GM12878 (cell line): Measurements from ENCODE around the gene KDM5B. TPM values are rescaled to one million over a fixed set of nuclear protein-coding genes. Genes with fewer than 3 reads are reported as not detected.

ENCODE experiments used
- ATAC-seq: fragments of 200-7000 bp; cut with Tn5 transposase; 3 replicates; pipeline ENCODE4 v1.9.1; 2020; ENCODE audit warnings: mild to moderate bottlenecking, moderate library complexity
- BruUV-seq: library from RNA; stranded (reverse); fragments of 400-500 nt; replicated peaks from 2 replicates; lab custom pipeline; 2021; lab: Mats Ljungman, UMichigan
- CTCF ChIA-PET: fragments of 300-600 bp; sonication (Branson Sonifier 250); formaldehyde crosslinking; extraction: SDS; loops from one replicate; lab custom pipeline; 2021; ENCODE audit warnings: inconsistent platforms; lab: Yijun Ruan, JAX
- POLR2A ChIA-PET: fragments of 350-600 bp; formaldehyde crosslinking; extraction: SDS; loops from one replicate; lab custom pipeline; 2021; ENCODE audit warnings: inconsistent platforms; lab: Charles Lee
- RAD21 ChIA-PET: fragments of 300-600 bp; sonication (Branson Sonifier 250); formaldehyde crosslinking; loops from one replicate; lab custom pipeline; 2023; ENCODE audit warnings: antibody characterized with exemption; ENCODE audit not compliant: unreplicated experiment; lab: Charles Lee
- SMC1A ChIA-PET: fragments of 300-600 bp; sonication (Branson Sonifier 250); formaldehyde crosslinking; loops from one replicate; lab custom pipeline; 2023; ENCODE audit not compliant: unreplicated experiment, uncharacterized antibody; lab: Charles Lee
- DNase-seq: peaks from one replicate; pipeline ENCODE4 v3.0.0-alpha.2; 2011; ENCODE audit warnings: low read depth, low spot score
- FAIRE-seq: peaks from 3 replicates; lab custom pipeline; 2011; peaks lifted over from hg19 to GRCh38; lab: Jason Lieb, UNC
- H2AFZ ChIP-seq: 2 replicates; pipeline ENCODE4 v1.6.0; 2011; ENCODE audit warnings: low read depth, low read length, control low read depth; ENCODE audit not compliant: control insufficient read depth
- H3K27ac ChIP-seq: 2 replicates; pipeline ENCODE4 v1.5.1; 2011; ENCODE audit warnings: control low read depth; ENCODE audit not compliant: control insufficient read depth, insufficient read depth
- H3K27me3 ChIP-seq, 2 experiments: replicated peaks in 1 of 2; 2 replicates each; pipeline versions ENCODE4 v1.6.0 to v1.6.1; 2011; ENCODE audit warnings: low read length in 1 of 2; ENCODE audit not compliant: control insufficient read depth in 2 of 2, insufficient read depth in 2 of 2
- H3K36me3 ChIP-seq, 2 experiments: 2 replicates each; pipeline ENCODE4 v1.5.1; 2011; ENCODE audit warnings: low read length in 1 of 2; ENCODE audit not compliant: control insufficient read depth in 2 of 2, insufficient read depth in 2 of 2
- H3K4me1 ChIP-seq: 2 replicates; pipeline ENCODE4 v1.6.1; 2011; ENCODE audit warnings: mild to moderate bottlenecking, low read length, moderate library complexity, mixed read lengths; ENCODE audit not compliant: control insufficient read depth, insufficient read depth
- H3K4me2 ChIP-seq: 2 replicates; pipeline ENCODE4 v1.6.0; 2011; ENCODE audit warnings: control low read depth; ENCODE audit not compliant: control insufficient read depth, insufficient read depth
- H3K4me3 ChIP-seq: fragments of 200-600 bp; sonication (generic); 2 replicates; pipeline ENCODE4 v1.5.1; 2016
- H3K79me2 ChIP-seq: 2 replicates; pipeline ENCODE4 v1.6.0; 2011; ENCODE audit warnings: low read length; ENCODE audit not compliant: control insufficient read depth, insufficient read depth
- H3K9ac ChIP-seq: 2 replicates; pipeline ENCODE4 v1.8.0; 2011; ENCODE audit warnings: low read length, control low read depth, mixed read lengths; ENCODE audit not compliant: control insufficient read depth, insufficient read depth
- H3K9me3 ChIP-seq: replicated peaks from 3 replicates; pipeline ENCODE4 v1.5.1; 2011; ENCODE audit warnings: mild to moderate bottlenecking, low read length; ENCODE audit not compliant: control insufficient read depth, insufficient read depth
- H4K20me1 ChIP-seq: 2 replicates; pipeline ENCODE4 v1.6.0; 2011; ENCODE audit not compliant: control insufficient read depth, insufficient read depth
- BACH1 ChIP-seq: fragments of 450-650 bp; IDR thresholded peaks from 2 replicates; pipeline ENCODE4 v1.6.1; 2017; ENCODE audit warnings: mild to moderate bottlenecking, borderline replicate concordance
- CHD4 ChIP-seq: fragments of 200-600 bp; sonication (generic); IDR thresholded peaks from 2 replicates; pipeline ENCODE4 v1.6.1; 2016; ENCODE audit warnings: mild to moderate bottlenecking
- ELK1 ChIP-seq: IDR thresholded peaks from 2 replicates; pipeline ENCODE4 v1.6.1; 2012; ENCODE audit warnings: low read depth, low read length, improper control_type of control experiment
- FOXM1 ChIP-seq: IDR thresholded peaks from 2 replicates; pipeline ENCODE4 v1.6.1; 2012; ENCODE audit warnings: low read depth, mild to moderate bottlenecking, inconsistent platforms, low read length, moderate library complexity
- IKZF2 ChIP-seq, 2 experiments: fragments of 450-650 bp; IDR thresholded peaks; 2 replicates each; pipeline ENCODE4 v1.6.1; 2017; ENCODE audit warnings: mild to moderate bottlenecking in 2 of 2, moderate library complexity in 2 of 2
- MTA3 ChIP-seq: IDR thresholded peaks from 2 replicates; pipeline ENCODE4 v1.6.1; 2012; ENCODE audit warnings: low read length, inconsistent platforms, borderline replicate concordance
- MYC ChIP-seq: IDR thresholded peaks from 2 replicates; pipeline ENCODE4 v1.6.1; 2011; ENCODE audit warnings: mild to moderate bottlenecking, low read length, moderate library complexity, inconsistent platforms; ENCODE audit not compliant: insufficient read depth, insufficient replicate concordance, insufficient read length, severe bottlenecking
- NBN ChIP-seq: fragments of 450-650 bp; IDR thresholded peaks from 2 replicates; pipeline ENCODE4 v1.6.1; 2016
- NFXL1 ChIP-seq: fragments of 450-650 bp; IDR thresholded peaks from 2 replicates; pipeline ENCODE4 v1.6.1; 2017; ENCODE audit warnings: antibody characterized with exemption, mild to moderate bottlenecking, borderline replicate concordance
- PML ChIP-seq: IDR thresholded peaks from 2 replicates; pipeline ENCODE4 v1.6.1; 2012; ENCODE audit warnings: low read length, inconsistent platforms
- REST ChIP-seq: IDR thresholded peaks from 2 replicates; pipeline ENCODE4 v1.6.1; 2012; ENCODE audit warnings: mild to moderate bottlenecking, low read depth, low read length
- SP1 ChIP-seq: IDR thresholded peaks from one replicate; pipeline ENCODE4 v1.6.1; 2011; ENCODE audit warnings: low read depth, low read length
- SUZ12 ChIP-seq: fragments of 200-600 bp; sonication (generic); IDR thresholded peaks from one replicate; pipeline ENCODE4 v1.6.1; 2018; ENCODE audit warnings: antibody characterized with exemption, mild to moderate bottlenecking; ENCODE audit not compliant: unreplicated experiment
- ZBTB33 ChIP-seq: fragments of 450-650 bp; IDR thresholded peaks from 2 replicates; pipeline ENCODE4 v1.6.1; 2017; ENCODE audit warnings: mild to moderate bottlenecking
- ZNF274 ChIP-seq: IDR thresholded peaks from one replicate; pipeline ENCODE4 v1.8.0; 2011; ENCODE audit not compliant: insufficient read length, insufficient read depth
- WGBS: methylation state at CpG from one replicate; pipeline ENCODE4 v1.1.6; 2016; ENCODE audit warnings: low lambda C conversion rate; ENCODE audit not compliant: insufficient replicate concordance, insufficient coverage; ENCODE audit errors: missing lambda C conversion rate; 5-methylcytosine and 5-hydroxymethylcytosine counted together
- in situ Hi-C: fragments of 300-500 bp; cut with MboI; formaldehyde crosslinking; loops from 9 replicates; pipeline ENCODE4 v1.14.3; 2018; ENCODE audit warnings: mixed read lengths
- intact Hi-C: fragments of 100-400 bp; cut with micrococcal nuclease; formaldehyde crosslinking; loops from one replicate; pipeline ENCODE4 v1.14.2; 2022; ENCODE audit not compliant: unreplicated experiment
- polyA plus RNA-seq, 11 experiments: library from polyadenylated mRNA; depleted of rRNA in 4 of 11; unstranded in 6 of 11; stranded (reverse) in 5 of 11; fragments of >200 nt; fragmentation: Nextera tagmentation in 4 of 11; fragmentation: Illumina TruSeq in 1 of 11; extraction: Ambion mirVana in 4 of 11; extraction: Trizol in 1 of 11; gene quantifications; 1 replicate in 1 of 11; 2 replicates in 10 of 11; pipeline versions ENCODE4 v1.2.1 to v1.2.3, GENCODE V29; 2011 to 2016; ENCODE audit warnings: inconsistent platforms in 2 of 11, missing spikeins in 2 of 11, low read depth in 1 of 11
- total RNA-seq, 4 experiments: library from RNA; depleted of rRNA in 3 of 4; stranded (reverse); fragments of >200 nt in 3 of 4; fragmentation: Illumina TruSeq in 1 of 4; extraction: Trizol in 1 of 4; gene quantifications; 2 replicates each; pipeline versions ENCODE4 v1.2.1 to v1.2.3, GENCODE V29; 2013 to 2021

KDM5B gene
- total and polyA plus RNA-seq, 10 of the 15 experiments (the other 5 are each of a cell fraction or from before 2014, with no cell fraction given), result 1.7 to 26.6 (median 8.1) TPM

- ChIA-PET CTCF (no interaction called here), POLR2A (interaction anchor here (0.5 to 1.6 kb wide), 2 partner anchors 9 to 124 kb away, joined by 6 to 8 read pairs; partner anchors contain the start of gene PCAT6), RAD21 (interaction anchor here (0.8 kb wide), 1 partner anchor 9 kb away, joined by 5 read pairs; no protein-coding TSS in a partner anchor), SMC1A (interaction anchor here (0.6 to 1.4 kb wide), 5 partner anchors 9 to 98 kb away, joined by 3 to 7 read pairs (median 4); no protein-coding TSS in a partner anchor)
- H3K9me3 ChIP-seq, result no peaks in the 10 kb centered on the region; the same call in 2 of the 3 replicates
- 34% methylated on average over 2 of the region's 2 CpGs for WGBS
- H2AFZ ChIP-seq, result no peak overlapping the region
- 0 out of 2 replicates have a peak, but pooled peaks cover 7% of the 10 kb centered on the region for H3K4me1 ChIP-seq
- no peak overlapping the region for H3K27ac ChIP-seq
- ATAC-seq (no peak), DNase-seq (no peak)
- H3K36me3 ChIP-seq, result no peaks in the 10 kb centered on the region
- no peak overlapping the region for H3K4me2 ChIP-seq
- BruUV-seq, result no TSS peak
- intact Hi-C loops, result loop anchor here (10.0 kb wide), 1 partner anchor 204 kb away; the partner anchor contains the start of gene TMEM183A
- in situ Hi-C loops, result no loop called here
- H3K27me3 ChIP-seq, result no peaks in the 10 kb centered on the region
- no peak for TF ChIP-seq ELK1
- TF ChIP-seq ZBTB33, result no peak
- TF ChIP-seq IKZF2 (IDR thresholded peaks at IDR 0.05), result no peak
- TF ChIP-seq ZNF274, result no peak
- no peak for TF ChIP-seq REST
- no peak for TF ChIP-seq FOXM1
- TF ChIP-seq BACH1, result no peak
- no peak for TF ChIP-seq NFXL1
- no peak for TF ChIP-seq SUZ12
- TF ChIP-seq PML, result no peak
- no peak for TF ChIP-seq MYC
- TF ChIP-seq MTA3, result no peak
- no peak for TF ChIP-seq SP1
- TF ChIP-seq NBN, result no peak
- TF ChIP-seq CHD4, result no peak
- TF ChIP-seq, all 136 proteins: peak for 0
- peaks cover 4% of the 10 kb centered on the region; the same call in 1 of the 2 replicates for H4K20me1 ChIP-seq
- no peak overlapping the region for H3K9ac ChIP-seq
- H3K4me3 ChIP-seq, result no peak overlapping the region
- H3K79me2 ChIP-seq, result peaks cover 31% of the 10 kb centered on the region
- FAIRE-seq, result no peak
Measured at GRCh38 chr1:202801175-202801574, 7.0 kb downstream of the KDM5B start.
